H1 (cell line): Measurements from ENCODE around the gene SCART1. TPM values are rescaled to one million over a fixed set of nuclear protein-coding genes. Genes with fewer than 3 reads are reported as not detected.

Experiments used
- CTCF ChIA-PET: fragments of 300-600 bp; sonication (Branson Sonifier 250); formaldehyde crosslinking; loops from one replicate; lab custom pipeline; 2021; ENCODE audit not compliant: partially characterized antibody; lab: Charles Lee
- POLR2A ChIA-PET: fragments of 300-600 bp; sonication (Branson Sonifier 250); formaldehyde crosslinking; loops from one replicate; lab custom pipeline; 2021; ENCODE audit warnings: inconsistent platforms; ENCODE audit not compliant: partially characterized antibody; lab: Charles Lee
- DNase-seq, 2 experiments: peaks; one replicate each; pipeline versions ENCODE4 v3.0.0 to v3.0.0-alpha.2; 2010 to 2022; ENCODE audit warnings: low spot score in 2 of 2, low read depth in 1 of 2, mixed read lengths in 1 of 2
- FAIRE-seq: peaks from 2 replicates; lab custom pipeline; 2011; peaks lifted over from hg19 to GRCh38; lab: Jason Lieb, UNC
- H2AFZ ChIP-seq: 2 replicates; pipeline ENCODE4 v1.8.1; 2012; ENCODE audit warnings: low read length, inconsistent platforms
- H2AK5ac ChIP-seq: 2 replicates; pipeline ENCODE4 v1.6.1; 2013; ENCODE audit warnings: low read depth, low read length
- H2BK120ac ChIP-seq: replicated peaks from 2 replicates; pipeline ENCODE3; 2013; ENCODE audit warnings: low read depth, low read length, inconsistent platforms
- H2BK12ac ChIP-seq: 2 replicates; pipeline ENCODE4 v1.6.1; 2013; ENCODE audit warnings: low read depth, low read length
- H2BK15ac ChIP-seq: 2 replicates; pipeline ENCODE4 v1.6.1; 2013; ENCODE audit warnings: low read length
- H2BK20ac ChIP-seq: 2 replicates; pipeline ENCODE4 v1.6.1; 2013; ENCODE audit warnings: low read length
- H2BK5ac ChIP-seq: 2 replicates; pipeline ENCODE4 v1.6.1; 2013; ENCODE audit warnings: low read depth, low read length
- H3K14ac ChIP-seq: 2 replicates; pipeline ENCODE4 v1.6.1; 2013; ENCODE audit warnings: inconsistent platforms; ENCODE audit not compliant: insufficient read length
- H3K18ac ChIP-seq: 2 replicates; pipeline ENCODE4 v1.6.1; 2013; ENCODE audit warnings: low read length; ENCODE audit errors: extremely low read depth
- H3K23ac ChIP-seq: 2 replicates; pipeline ENCODE4 v1.6.1; 2013; ENCODE audit warnings: inconsistent platforms; ENCODE audit not compliant: insufficient read length
- H3K23me2 ChIP-seq: 2 replicates; pipeline ENCODE4 v1.6.1; 2013; ENCODE audit warnings: low read depth, low read length
- H3K27ac ChIP-seq: 2 replicates; pipeline ENCODE4 v1.6.1; 2011; ENCODE audit warnings: low read depth, low read length, inconsistent platforms
- H3K27me3 ChIP-seq, 4 experiments: replicated peaks in 1 of 4; 1 replicate in 1 of 4; 2 replicates in 3 of 4; pipeline versions ENCODE4 v1.6.1 to v1.8.1; 2011 to 2013; ENCODE audit warnings: low read length in 3 of 4, mild to moderate bottlenecking in 3 of 4, inconsistent platforms in 2 of 4, mixed read lengths in 2 of 4, moderate library complexity in 1 of 4; ENCODE audit not compliant: control insufficient read depth in 3 of 4, insufficient read depth in 3 of 4; ENCODE audit errors: extremely low read depth in 1 of 4
- H3K36me3 ChIP-seq, 4 experiments: 2 replicates each; pipeline versions ENCODE4 v1.6.1 to v1.8.1; 2011 to 2013; ENCODE audit warnings: mild to moderate bottlenecking in 4 of 4, low read length in 3 of 4, moderate library complexity in 2 of 4, control low read depth in 1 of 4, inconsistent platforms in 1 of 4; ENCODE audit not compliant: insufficient read depth in 4 of 4, control insufficient read depth in 2 of 4
- H3K4ac ChIP-seq: replicated peaks from 2 replicates; pipeline ENCODE3; 2013; ENCODE audit warnings: low read length, low read depth, mixed read lengths, inconsistent platforms; ENCODE audit not compliant: insufficient read length
- H3K4me1 ChIP-seq, 4 experiments: replicated peaks in 1 of 4; 1 replicate in 1 of 4; 2 replicates in 3 of 4; pipeline versions ENCODE4 v1.6.1 to v1.8.1; 2011 to 2013; ENCODE audit warnings: low read length in 3 of 4, inconsistent platforms in 2 of 4, mixed read lengths in 1 of 4; ENCODE audit not compliant: insufficient read depth in 4 of 4, control insufficient read depth in 3 of 4
- H3K4me2 ChIP-seq, 2 experiments: 2 replicates each; pipeline versions ENCODE4 v1.6.1 to v1.8.1; 2011 to 2013; ENCODE audit warnings: low read depth in 2 of 2, low read length in 2 of 2, control low read depth in 1 of 2, inconsistent platforms in 1 of 2, mild to moderate bottlenecking in 1 of 2; ENCODE audit not compliant: insufficient read depth in 1 of 2
- H3K4me3 ChIP-seq, 4 experiments: fragments of 200-600, 300-600 bp in 1 of 4; sonication (generic), shearing (Covaris generic), sonication (Bioruptor Twin) in 1 of 4; 2 replicates each; pipeline versions ENCODE4 v1.5.1 to v1.8.1; 2011 to 2016; ENCODE audit warnings: low read length in 4 of 4, low read depth in 3 of 4, control low read depth in 2 of 4, inconsistent platforms in 2 of 4, mild to moderate bottlenecking in 2 of 4, mixed read lengths in 1 of 4, moderate library complexity in 1 of 4; ENCODE audit not compliant: insufficient read depth in 2 of 4; ENCODE audit errors: extremely low read depth in 1 of 4
- H3K56ac ChIP-seq: replicated peaks from 2 replicates; pipeline ENCODE3; 2013; ENCODE audit warnings: low read depth, mild to moderate bottlenecking, mixed read lengths, low read length, inconsistent platforms; ENCODE audit not compliant: insufficient read length
- H3K79me1 ChIP-seq: 2 replicates; pipeline ENCODE4 v1.6.1; 2013; ENCODE audit warnings: low read depth, low read length, control low read depth
- H3K79me2 ChIP-seq, 2 experiments: 2 replicates each; pipeline versions ENCODE4 v1.6.1 to v1.8.1; 2012 to 2013; ENCODE audit warnings: low read length in 2 of 2, mild to moderate bottlenecking in 2 of 2, inconsistent platforms in 1 of 2; ENCODE audit not compliant: insufficient read depth in 2 of 2, control insufficient read depth in 1 of 2
- H3K9ac ChIP-seq, 4 experiments: replicated peaks in 1 of 4; 1 replicate in 1 of 4; 2 replicates in 3 of 4; pipeline versions ENCODE4 v1.6.1 to v1.8.1; 2011 to 2013; ENCODE audit warnings: low read depth in 3 of 4, low read length in 3 of 4, control low read depth in 2 of 4, mild to moderate bottlenecking in 2 of 4, moderate library complexity in 2 of 4, inconsistent platforms in 1 of 4; ENCODE audit errors: extremely low read depth in 1 of 4
- H3K9me3 ChIP-seq, 2 experiments: 2 replicates each; pipeline versions ENCODE4 v1.6.1 to v1.8.1; 2012 to 2013; ENCODE audit warnings: mild to moderate bottlenecking in 2 of 2, moderate library complexity in 2 of 2, control low read depth in 1 of 2, inconsistent platforms in 1 of 2, low read depth in 1 of 2, low read length in 1 of 2, mixed read lengths in 1 of 2; ENCODE audit not compliant: insufficient read depth in 2 of 2
- H4K20me1 ChIP-seq, 2 experiments: replicated peaks in 1 of 2; 2 replicates each; pipeline versions ENCODE3 to v1.8.1; 2011 to 2013; ENCODE audit warnings: inconsistent platforms in 2 of 2, low read length in 2 of 2, mild to moderate bottlenecking in 1 of 2; ENCODE audit not compliant: insufficient read depth in 2 of 2, control insufficient read depth in 1 of 2
- H4K5ac ChIP-seq: 2 replicates; pipeline ENCODE4 v1.6.1; 2013; ENCODE audit warnings: low read length, low read depth, mixed read lengths, inconsistent platforms; ENCODE audit not compliant: insufficient read length
- H4K8ac ChIP-seq: 2 replicates; pipeline ENCODE4 v1.8.0; 2013; ENCODE audit warnings: mild to moderate bottlenecking, moderate library complexity, low read length, inconsistent platforms; ENCODE audit not compliant: insufficient read depth; ENCODE audit errors: extremely low read depth
- H4K91ac ChIP-seq: replicated peaks from 2 replicates; pipeline ENCODE3; 2013; ENCODE audit warnings: low read length, mixed read lengths, inconsistent platforms; ENCODE audit not compliant: insufficient read length
- CBX5 ChIP-seq: fragments of 300-800, 300-1000 bp; sonication (generic); IDR thresholded peaks from 2 replicates; pipeline ENCODE4 v1.7.1; 2016; ENCODE audit warnings: antibody characterized with exemption, low read length, low read depth
- CHD1 ChIP-seq: IDR thresholded peaks from 2 replicates; pipeline ENCODE4 v1.6.1; 2012; ENCODE audit warnings: low read depth, low read length, improper control_type of control experiment
- CREB1 ChIP-seq: IDR thresholded peaks from 2 replicates; pipeline ENCODE4 v1.6.1; 2012; ENCODE audit warnings: inconsistent platforms
- CTBP2 ChIP-seq: IDR thresholded peaks from 2 replicates; pipeline ENCODE4 v1.7.0; 2011; ENCODE audit warnings: borderline replicate concordance, mild to moderate bottlenecking, moderate library complexity, mixed read lengths, low read length; ENCODE audit not compliant: insufficient read depth, insufficient read length
- E2F6 ChIP-seq: IDR thresholded peaks from 2 replicates; pipeline ENCODE4 v1.6.1; 2012; ENCODE audit warnings: inconsistent platforms
- EGR1 ChIP-seq: IDR thresholded peaks from 2 replicates; pipeline ENCODE4 v1.6.1; 2011; ENCODE audit warnings: low read depth, low read length, borderline replicate concordance
- GABPA ChIP-seq: IDR thresholded peaks from 2 replicates; pipeline ENCODE4 v1.6.1; 2011; ENCODE audit warnings: mild to moderate bottlenecking, low read length, moderate library complexity, borderline replicate concordance; ENCODE audit not compliant: insufficient read depth
- HDAC2 ChIP-seq, 2 experiments: fragments of 300-600 bp in 1 of 2; sonication (generic) in 1 of 2; IDR thresholded peaks; 2 replicates each; pipeline ENCODE4 v1.6.1; 2011 to 2012; ENCODE audit warnings: low read depth in 2 of 2, low read length in 2 of 2, mild to moderate bottlenecking in 2 of 2, moderate library complexity in 2 of 2, borderline replicate concordance in 1 of 2, inconsistent platforms in 1 of 2
- JUND ChIP-seq: IDR thresholded peaks from 2 replicates; pipeline ENCODE4 v1.6.1; 2011; ENCODE audit warnings: mild to moderate bottlenecking, improper control_type of control experiment, low read length
- SAP30 ChIP-seq: fragments of 300-600 bp; sonication (generic); IDR thresholded peaks from 2 replicates; pipeline ENCODE4 v1.7.1; 2012; ENCODE audit warnings: low read length, moderate library complexity, mild to moderate bottlenecking, inconsistent platforms; ENCODE audit not compliant: insufficient read depth, insufficient replicate concordance
- polyA plus RNA-seq, 7 experiments: library from polyadenylated mRNA; depleted of rRNA in 3 of 7; stranded (reverse) in 5 of 7; unstranded in 2 of 7; fragments of >200 nt in 5 of 7; fragments of 200-250 nt in 2 of 7; gene quantifications; 1 replicate in 5 of 7; 2 replicates in 1 of 7; 4 replicates in 1 of 7; pipeline versions ENCODE4 v1.2.1 to v1.2.3, GENCODE V29; 2011 to 2013; ENCODE audit warnings: missing spikeins in 2 of 7, mixed read lengths in 2 of 7
- total RNA-seq: library from RNA; stranded (reverse); fragmentation: NEBNext Ultra II Directional; extraction: Animal tissue kit (Norgen Biotek cat#: 25700); gene quantifications from 2 replicates; pipeline ENCODE4 v1.2.1, GENCODE V29; 2021

SCART1 gene
- total and polyA plus RNA-seq, 2 of the 8 experiments (the other 6 are each of a cell fraction or from before 2014, with no cell fraction given), result 0.14 to 0.19 TPM

- H3K23ac ChIP-seq, result no peak overlapping the region
- H3K79me2 ChIP-seq, result no peaks in the 10 kb centered on the region
- H3K14ac ChIP-seq, result no peak overlapping the region
- no peak overlapping the region for H2BK120ac ChIP-seq
- no peak overlapping the region for H3K18ac ChIP-seq
- H3K4me2 ChIP-seq, result no peak overlapping the region
- H4K8ac ChIP-seq, result no peak overlapping the region
- H2BK5ac ChIP-seq, result no peak overlapping the region
- CTCF ChIA-PET, result interaction anchor here (1.6 kb wide), 1 partner anchor 11 kb away, joined by 3 read pairs; no protein-coding TSS in a partner anchor
- H2BK15ac ChIP-seq, result no peak overlapping the region
- H3K36me3 ChIP-seq, result no peaks in the 10 kb centered on the region
- no peak overlapping the region for H2BK20ac ChIP-seq
- H3K27me3 ChIP-seq, result no peaks in the 10 kb centered on the region
- H4K20me1 ChIP-seq, result no peaks in the 10 kb centered on the region
- H3K4me1 ChIP-seq, result no peaks in the 10 kb centered on the region
- H3K23me2 ChIP-seq, result no peaks in the 10 kb centered on the region
- no peak overlapping the region for H3K9ac ChIP-seq
- no peak overlapping the region for H4K5ac ChIP-seq
- H3K4me3 ChIP-seq, result no peak overlapping the region
- H3K56ac ChIP-seq, result no peak overlapping the region
- no peak overlapping the region for H2AFZ ChIP-seq
- no peaks in the 10 kb centered on the region for H3K79me1 ChIP-seq
- DNase-seq (no peak), FAIRE-seq (no peak)
- TF ChIP-seq SAP30 (no peak), CTBP2 (no peak), CBX5 (no peak), GABPA (no peak), JUND (no peak), HDAC2 (IDR thresholded peaks at IDR 0.05; ENCODE audit: borderline replicate concordance in 1 of 2, low read depth in 2 of 2, low read length in 2 of 2) (no peak), EGR1 (no peak), E2F6 (no peak), CHD1 (no peak), CREB1 (no peak)
- no peak overlapping the region for H2AK5ac ChIP-seq
- no peak overlapping the region for H3K4ac ChIP-seq
- H2BK12ac ChIP-seq, result no peak overlapping the region
- no peak overlapping the region for H4K91ac ChIP-seq
- H3K27ac ChIP-seq, result no peak overlapping the region
- H3K9me3 ChIP-seq, result peaks cover 47 to 55% of the 10 kb centered on the region in 2 experiments
- POLR2A ChIA-PET, result no interaction called here
These were observed 33.3 kb downstream of the SCART1 start for GRCh38 chr10:133487085-133487484.
